Spleen (tissue), 7 donors: ENCODE results near the gene SRSF2.

ENCODE experiments used
- CTCF ChIP-seq, 11 experiments: fragments of 200-600 bp in 7 of 11; fragments of 450-650 bp in 4 of 11; sonication (generic) in 4 of 11; IDR thresholded peaks in 8 of 11; conservative IDR thresholded peaks in 3 of 11; 1 replicate in 7 of 11; 2 replicates in 4 of 11; pipeline versions ENCODE4 v1.4.0 to v1.8.0; 2016 to 2021; ENCODE audit warnings: antibody characterized with exemption in 11 of 11, inconsistent platforms in 4 of 11, mild to moderate bottlenecking in 1 of 11
- POLR2A ChIP-seq, 3 donors: fragments of 450-650 bp; IDR thresholded peaks; one replicate each; pipeline ENCODE4 v1.5.1; 2017; ENCODE audit warnings: antibody characterized with exemption in 3 of 3, mild to moderate bottlenecking in 1 of 3
- POLR2AphosphoS5 ChIP-seq, 3 donors: sonication (generic); formaldehyde crosslinking; IDR thresholded peaks; one replicate each; pipeline ENCODE4 v1.5.1; 2017; ENCODE audit warnings: antibody characterized with exemption in 3 of 3
- donor health status: DM: no; HTN: no; CAD: no; lungs with moderate emphysema.
- donor health status: DM: no; HTN: no; CAD: no.
- donor health status: DM: no; HTN: no; CAD: no.

- TF ChIP-seq CTCF (IDR thresholded peaks at IDR 0.05 in 8 of 11, conservative IDR thresholded peaks at IDR 0.05 in 3 of 11) (no peak), POLR2AphosphoS5 (IDR thresholded peaks at IDR 0.05) (peak in 1 of 3 donors; percentile 10), POLR2A (IDR thresholded peaks at IDR 0.05) (no peak)
Observed at GRCh38 chr17:76772842-76773525, 35.9 kb upstream of the SRSF2 start.
